Stimulated activated CD4-positive, alpha-beta T cell treated with anti-CD3 and anti-CD28 coated beads, Interleukin-12 subunit alpha, Interleukin-12 subunit beta, amount 100 ng/mL, for 4 hours (primary cell): ENCODE results near the gene BCAR3.
"Not testable (repeated sequence)": the region's sequence is repeated elsewhere in the genome, so short reads cannot be mapped to it uniquely, and the experiment has no call there.

ENCODE experiments used
- DNase-seq: peaks from one replicate; pipeline ENCODE4 v3.0.0-alpha.2; 2020

Gene BCAR3

GRCh38 chr1:93667642-93668041 is 14.0 kb downstream of the BCAR3 start:
- no peak for DNase-seq

- DNase-seq: no peak
Measured at GRCh38 chr1:93666613-93667384, 14.8 kb downstream of the BCAR3 start.

- DNase-seq: no peak
Measured at GRCh38 chr1:93665015-93665414, 16.6 kb downstream of the BCAR3 start.

GRCh38 chr1:93663208-93663614 is 18.4 kb downstream of the BCAR3 start:
- DNase-seq: no peak

GRCh38 chr1:93662481-93663207 is 19.0 kb downstream of the BCAR3 start:
- no peak for DNase-seq

GRCh38 chr1:93661829-93662474 is 19.7 kb downstream of the BCAR3 start:
- DNase-seq: no peak

GRCh38 chr1:93661341-93661740 is 20.3 kb downstream of the BCAR3 start:
- not testable (repeated sequence) for DNase-seq

GRCh38 chr1:93659822-93660503 is 21.7 kb downstream of the BCAR3 start:
- DNase-seq: no peak

GRCh38 chr1:93658188-93658587 is 23.4 kb downstream of the BCAR3 start:
- no peak for DNase-seq

- no peak for DNase-seq
Measured at GRCh38 chr1:93656491-93656890, 25.1 kb downstream of the BCAR3 start.

GRCh38 chr1:93653656-93654055 is 28.0 kb downstream of the BCAR3 start:
- no peak for DNase-seq

GRCh38 chr1:93652323-93652949 is 29.2 kb downstream of the BCAR3 start:
- no peak for DNase-seq

- no peak for DNase-seq
Measured at GRCh38 chr1:93651695-93652094, 29.9 kb downstream of the BCAR3 start.

- not testable (repeated sequence) for DNase-seq
Measured at GRCh38 chr1:93650159-93650558, 31.5 kb downstream of the BCAR3 start.

GRCh38 chr1:93649231-93649630 is 32.4 kb downstream of the BCAR3 start:
- no peak for DNase-seq

- DNase-seq: no peak
Measured at GRCh38 chr1:93648656-93649055, 33.0 kb downstream of the BCAR3 start.

- no peak for DNase-seq
Measured at GRCh38 chr1:93641527-93641926, 40.1 kb downstream of the BCAR3 start.

GRCh38 chr1:93640656-93641440 is 40.8 kb downstream of the BCAR3 start:
- DNase-seq: no peak

- no peak for DNase-seq
Measured at GRCh38 chr1:93638981-93639380, 42.7 kb downstream of the BCAR3 start.

GRCh38 chr1:93638307-93638847 is 43.3 kb downstream of the BCAR3 start:
- no peak for DNase-seq

GRCh38 chr1:93636712-93637111 is 44.9 kb downstream of the BCAR3 start:
- no peak for DNase-seq
